H1 (cell line): ENCODE results near the gene RCAN2. TPM values are rescaled to one million over a fixed set of nuclear protein-coding genes. Genes with fewer than 3 reads are reported as not detected.

ENCODE experiments used
- CTCF ChIA-PET: fragments of 300-600 bp; sonication (Branson Sonifier 250); formaldehyde crosslinking; loops from one replicate; lab custom pipeline; 2021; ENCODE audit not compliant: partially characterized antibody; lab: Charles Lee
- POLR2A ChIA-PET: fragments of 300-600 bp; sonication (Branson Sonifier 250); formaldehyde crosslinking; loops from one replicate; lab custom pipeline; 2021; ENCODE audit warnings: inconsistent platforms; ENCODE audit not compliant: partially characterized antibody; lab: Charles Lee
- DNase-seq, 2 experiments: peaks; one replicate each; pipeline versions ENCODE4 v3.0.0 to v3.0.0-alpha.2; 2010 to 2022; ENCODE audit warnings: low spot score in 2 of 2, low read depth in 1 of 2, mixed read lengths in 1 of 2
- FAIRE-seq: peaks from 2 replicates; lab custom pipeline; 2011; peaks lifted over from hg19 to GRCh38; lab: Jason Lieb, UNC
- H2AFZ ChIP-seq: 2 replicates; pipeline ENCODE4 v1.8.1; 2012; ENCODE audit warnings: low read length, inconsistent platforms
- H2AK5ac ChIP-seq: 2 replicates; pipeline ENCODE4 v1.6.1; 2013; ENCODE audit warnings: low read depth, low read length
- H2BK120ac ChIP-seq: replicated peaks from 2 replicates; pipeline ENCODE3; 2013; ENCODE audit warnings: low read depth, low read length, inconsistent platforms
- H2BK12ac ChIP-seq: 2 replicates; pipeline ENCODE4 v1.6.1; 2013; ENCODE audit warnings: low read depth, low read length
- H2BK15ac ChIP-seq: 2 replicates; pipeline ENCODE4 v1.6.1; 2013; ENCODE audit warnings: low read length
- H2BK20ac ChIP-seq: 2 replicates; pipeline ENCODE4 v1.6.1; 2013; ENCODE audit warnings: low read length
- H2BK5ac ChIP-seq: 2 replicates; pipeline ENCODE4 v1.6.1; 2013; ENCODE audit warnings: low read depth, low read length
- H3K14ac ChIP-seq: 2 replicates; pipeline ENCODE4 v1.6.1; 2013; ENCODE audit warnings: inconsistent platforms; ENCODE audit not compliant: insufficient read length
- H3K18ac ChIP-seq: 2 replicates; pipeline ENCODE4 v1.6.1; 2013; ENCODE audit warnings: low read length; ENCODE audit errors: extremely low read depth
- H3K23ac ChIP-seq: 2 replicates; pipeline ENCODE4 v1.6.1; 2013; ENCODE audit warnings: inconsistent platforms; ENCODE audit not compliant: insufficient read length
- H3K23me2 ChIP-seq: 2 replicates; pipeline ENCODE4 v1.6.1; 2013; ENCODE audit warnings: low read depth, low read length
- H3K27ac ChIP-seq: 2 replicates; pipeline ENCODE4 v1.6.1; 2011; ENCODE audit warnings: low read depth, low read length, inconsistent platforms
- H3K27me3 ChIP-seq, 4 experiments: replicated peaks in 1 of 4; 1 replicate in 1 of 4; 2 replicates in 3 of 4; pipeline versions ENCODE4 v1.6.1 to v1.8.1; 2011 to 2013; ENCODE audit warnings: low read length in 3 of 4, mild to moderate bottlenecking in 3 of 4, inconsistent platforms in 2 of 4, mixed read lengths in 2 of 4, moderate library complexity in 1 of 4; ENCODE audit not compliant: control insufficient read depth in 3 of 4, insufficient read depth in 3 of 4; ENCODE audit errors: extremely low read depth in 1 of 4
- H3K36me3 ChIP-seq, 4 experiments: 2 replicates each; pipeline versions ENCODE4 v1.6.1 to v1.8.1; 2011 to 2013; ENCODE audit warnings: mild to moderate bottlenecking in 4 of 4, low read length in 3 of 4, moderate library complexity in 2 of 4, control low read depth in 1 of 4, inconsistent platforms in 1 of 4; ENCODE audit not compliant: insufficient read depth in 4 of 4, control insufficient read depth in 2 of 4
- H3K4ac ChIP-seq: replicated peaks from 2 replicates; pipeline ENCODE3; 2013; ENCODE audit warnings: low read length, low read depth, mixed read lengths, inconsistent platforms; ENCODE audit not compliant: insufficient read length
- H3K4me1 ChIP-seq, 4 experiments: replicated peaks in 1 of 4; 1 replicate in 1 of 4; 2 replicates in 3 of 4; pipeline versions ENCODE4 v1.6.1 to v1.8.1; 2011 to 2013; ENCODE audit warnings: low read length in 3 of 4, inconsistent platforms in 2 of 4, mixed read lengths in 1 of 4; ENCODE audit not compliant: insufficient read depth in 4 of 4, control insufficient read depth in 3 of 4
- H3K4me2 ChIP-seq, 2 experiments: 2 replicates each; pipeline versions ENCODE4 v1.6.1 to v1.8.1; 2011 to 2013; ENCODE audit warnings: low read depth in 2 of 2, low read length in 2 of 2, control low read depth in 1 of 2, inconsistent platforms in 1 of 2, mild to moderate bottlenecking in 1 of 2; ENCODE audit not compliant: insufficient read depth in 1 of 2
- H3K4me3 ChIP-seq, 4 experiments: fragments of 200-600, 300-600 bp in 1 of 4; sonication (generic), shearing (Covaris generic), sonication (Bioruptor Twin) in 1 of 4; 2 replicates each; pipeline versions ENCODE4 v1.5.1 to v1.8.1; 2011 to 2016; ENCODE audit warnings: low read length in 4 of 4, low read depth in 3 of 4, control low read depth in 2 of 4, inconsistent platforms in 2 of 4, mild to moderate bottlenecking in 2 of 4, mixed read lengths in 1 of 4, moderate library complexity in 1 of 4; ENCODE audit not compliant: insufficient read depth in 2 of 4; ENCODE audit errors: extremely low read depth in 1 of 4
- H3K56ac ChIP-seq: replicated peaks from 2 replicates; pipeline ENCODE3; 2013; ENCODE audit warnings: low read depth, mild to moderate bottlenecking, mixed read lengths, low read length, inconsistent platforms; ENCODE audit not compliant: insufficient read length
- H3K79me1 ChIP-seq: 2 replicates; pipeline ENCODE4 v1.6.1; 2013; ENCODE audit warnings: low read depth, low read length, control low read depth
- H3K79me2 ChIP-seq, 2 experiments: 2 replicates each; pipeline versions ENCODE4 v1.6.1 to v1.8.1; 2012 to 2013; ENCODE audit warnings: low read length in 2 of 2, mild to moderate bottlenecking in 2 of 2, inconsistent platforms in 1 of 2; ENCODE audit not compliant: insufficient read depth in 2 of 2, control insufficient read depth in 1 of 2
- H3K9ac ChIP-seq, 4 experiments: replicated peaks in 1 of 4; 1 replicate in 1 of 4; 2 replicates in 3 of 4; pipeline versions ENCODE4 v1.6.1 to v1.8.1; 2011 to 2013; ENCODE audit warnings: low read depth in 3 of 4, low read length in 3 of 4, control low read depth in 2 of 4, mild to moderate bottlenecking in 2 of 4, moderate library complexity in 2 of 4, inconsistent platforms in 1 of 4; ENCODE audit errors: extremely low read depth in 1 of 4
- H3K9me3 ChIP-seq, 2 experiments: 2 replicates each; pipeline versions ENCODE4 v1.6.1 to v1.8.1; 2012 to 2013; ENCODE audit warnings: mild to moderate bottlenecking in 2 of 2, moderate library complexity in 2 of 2, control low read depth in 1 of 2, inconsistent platforms in 1 of 2, low read depth in 1 of 2, low read length in 1 of 2, mixed read lengths in 1 of 2; ENCODE audit not compliant: insufficient read depth in 2 of 2
- H4K20me1 ChIP-seq, 2 experiments: replicated peaks in 1 of 2; 2 replicates each; pipeline versions ENCODE3 to v1.8.1; 2011 to 2013; ENCODE audit warnings: inconsistent platforms in 2 of 2, low read length in 2 of 2, mild to moderate bottlenecking in 1 of 2; ENCODE audit not compliant: insufficient read depth in 2 of 2, control insufficient read depth in 1 of 2
- H4K5ac ChIP-seq: 2 replicates; pipeline ENCODE4 v1.6.1; 2013; ENCODE audit warnings: low read length, low read depth, mixed read lengths, inconsistent platforms; ENCODE audit not compliant: insufficient read length
- H4K8ac ChIP-seq: 2 replicates; pipeline ENCODE4 v1.8.0; 2013; ENCODE audit warnings: mild to moderate bottlenecking, moderate library complexity, low read length, inconsistent platforms; ENCODE audit not compliant: insufficient read depth; ENCODE audit errors: extremely low read depth
- H4K91ac ChIP-seq: replicated peaks from 2 replicates; pipeline ENCODE3; 2013; ENCODE audit warnings: low read length, mixed read lengths, inconsistent platforms; ENCODE audit not compliant: insufficient read length
- CBX8 ChIP-seq: fragments of 300-800, 300-1000 bp; sonication (generic); IDR thresholded peaks from 2 replicates; pipeline ENCODE4 v1.7.1; 2016; ENCODE audit warnings: low read depth, low read length, borderline replicate concordance
- CHD2 ChIP-seq: IDR thresholded peaks from 2 replicates; pipeline ENCODE4 v1.6.1; 2012; ENCODE audit warnings: low read length, improper control_type of control experiment
- EGR1 ChIP-seq: IDR thresholded peaks from 2 replicates; pipeline ENCODE4 v1.6.1; 2011; ENCODE audit warnings: low read depth, low read length, borderline replicate concordance
- SIRT6 ChIP-seq: IDR thresholded peaks from one replicate; pipeline ENCODE4 v1.7.1; 2012; ENCODE audit warnings: low read length, inconsistent platforms
- USF2 ChIP-seq: IDR thresholded peaks from 2 replicates; pipeline ENCODE4 v1.6.1; 2011; ENCODE audit warnings: low read length, improper control_type of control experiment
- WGBS, 2 experiments: shearing (Covaris generic) in 1 of 2; methylation state at CpG; one replicate each; pipeline versions ENCODE4 v1.1.6 to v1.1.7; 2013 to 2015; ENCODE audit warnings: low lambda C conversion rate in 2 of 2, mixed read lengths in 2 of 2, inconsistent platforms in 1 of 2, low coverage in 1 of 2, missing lambda C conversion rate in 1 of 2; ENCODE audit not compliant: insufficient replicate concordance in 2 of 2, insufficient coverage in 1 of 2, insufficient read length in 1 of 2; ENCODE audit errors: extremely low coverage in 1 of 2, missing lambda C conversion rate in 1 of 2; 5-methylcytosine and 5-hydroxymethylcytosine counted together
- polyA plus RNA-seq, 7 experiments: library from polyadenylated mRNA; depleted of rRNA in 3 of 7; stranded (reverse) in 5 of 7; unstranded in 2 of 7; fragments of >200 nt in 5 of 7; fragments of 200-250 nt in 2 of 7; gene quantifications; 1 replicate in 5 of 7; 2 replicates in 1 of 7; 4 replicates in 1 of 7; pipeline versions ENCODE4 v1.2.1 to v1.2.3, GENCODE V29; 2011 to 2013; ENCODE audit warnings: missing spikeins in 2 of 7, mixed read lengths in 2 of 7
- total RNA-seq: library from RNA; stranded (reverse); fragmentation: NEBNext Ultra II Directional; extraction: Animal tissue kit (Norgen Biotek cat#: 25700); gene quantifications from 2 replicates; pipeline ENCODE4 v1.2.1, GENCODE V29; 2021
- TF ChIP-seq, protein P1 (sequence below): IDR thresholded peaks from 2 replicates; pipeline ENCODE4 v1.6.1; 2011; ENCODE audit warnings: low read depth, mild to moderate bottlenecking, low read length; ENCODE audit not compliant: insufficient read depth

RCAN2 gene
- total and polyA plus RNA-seq, 2 of the 8 experiments (the other 6 are each of a cell fraction or from before 2014, with no cell fraction given), result 5.0 to 8.5 TPM

- H3K23ac ChIP-seq, result no peak overlapping the region
- H3K36me3 ChIP-seq, result no peaks in the 10 kb centered on the region
- H3K27me3 ChIP-seq, result no peaks in the 10 kb centered on the region
- ChIA-PET POLR2A (no interaction called here), CTCF (no interaction called here)
- no peaks in the 10 kb centered on the region for H3K79me2 ChIP-seq
- H2AFZ ChIP-seq, result no peak overlapping the region
- H3K4me3 ChIP-seq, result no peak overlapping the region
- no peaks in the 10 kb centered on the region for H3K9me3 ChIP-seq
- H2BK20ac ChIP-seq, result no peak overlapping the region
- no peak overlapping the region for H2BK12ac ChIP-seq
- no peak overlapping the region for H3K18ac ChIP-seq
- H3K56ac ChIP-seq, result no peak overlapping the region
- 79% methylated on average over 2 of the region's 2 CpGs; no CpG with 5 or more reads in 1 of the 2 experiments for WGBS, 2 experiments
- TF ChIP-seq USF2, result no peak
- no peak for TF ChIP-seq CHD2
- TF ChIP-seq, protein P1, sequence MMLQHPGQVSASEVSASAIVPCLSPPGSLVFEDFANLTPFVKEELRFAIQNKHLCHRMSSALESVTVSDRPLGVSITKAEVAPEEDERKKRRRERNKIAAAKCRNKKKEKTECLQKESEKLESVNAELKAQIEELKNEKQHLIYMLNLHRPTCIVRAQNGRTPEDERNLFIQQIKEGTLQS, result no peak
- no peak for TF ChIP-seq CBX8
- TF ChIP-seq SIRT6, result no peak
- no peak for TF ChIP-seq EGR1
- H4K5ac ChIP-seq, result no peak overlapping the region
- H3K4ac ChIP-seq, result no peak overlapping the region
- H3K4me2 ChIP-seq, result no peak overlapping the region
- H3K79me1 ChIP-seq, result no peaks in the 10 kb centered on the region
- H2BK5ac ChIP-seq, result no peak overlapping the region
- no peak overlapping the region for H2BK15ac ChIP-seq
- H3K23me2 ChIP-seq, result no peaks in the 10 kb centered on the region
- no peak overlapping the region for H4K91ac ChIP-seq
- H3K14ac ChIP-seq, result no peak overlapping the region
- no peak overlapping the region for H3K27ac ChIP-seq
- FAIRE-seq (no peak), DNase-seq (no peak)
- no peak overlapping the region for H3K9ac ChIP-seq
- no peaks in the 10 kb centered on the region for H3K4me1 ChIP-seq
- no peak overlapping the region for H2AK5ac ChIP-seq
- H4K8ac ChIP-seq, result no peak overlapping the region
- no peaks in the 10 kb centered on the region for H4K20me1 ChIP-seq
- no peak overlapping the region for H2BK120ac ChIP-seq
Measured at GRCh38 chr6:46305236-46305635, 186.0 kb downstream of the RCAN2 start.
